Bronchial epithelial cell (primary cell): ENCODE results near the gene KRT14. TPM values are rescaled to one million over a fixed set of nuclear protein-coding genes. Genes with fewer than 3 reads are reported as not detected.
"Not testable (repeated sequence)": the region's sequence is repeated elsewhere in the genome, so short reads cannot be mapped to it uniquely, and the experiment has no call there.

Source experiments
- DNase-seq: peaks from one replicate; pipeline ENCODE4 v3.0.0-alpha.2; 2010; ENCODE audit warnings: low read depth
- FAIRE-seq: peaks from 2 replicates; lab custom pipeline; 2011; peaks lifted over from hg19 to GRCh38; lab: Jason Lieb, UNC
- H3K27me3 ChIP-seq: 2 replicates; pipeline ENCODE4 v1.5.1; 2011; ENCODE audit warnings: low read length; ENCODE audit not compliant: control insufficient read depth, insufficient read depth
- H3K36me3 ChIP-seq: 2 replicates; pipeline ENCODE4 v1.5.1; 2011; ENCODE audit warnings: low read length; ENCODE audit not compliant: control insufficient read depth, insufficient read depth
- H3K4me3 ChIP-seq: 2 replicates; pipeline ENCODE4 v1.5.1; 2011; ENCODE audit warnings: mild to moderate bottlenecking, low read depth, low read length, control low read depth
- CTCF ChIP-seq: IDR thresholded peaks from 2 replicates; pipeline ENCODE4 v1.5.1; 2011; ENCODE audit warnings: mild to moderate bottlenecking, moderate library complexity, low read length, control low read depth, inconsistent platforms; ENCODE audit not compliant: insufficient read depth, severe bottlenecking
- total RNA-seq: library from RNA; depleted of rRNA; stranded (reverse); fragments of >200 nt; gene quantifications from 2 replicates; pipeline ENCODE4 v1.2.1, GENCODE V29; 2014

KRT14 gene
- total RNA-seq, 1 donor from 2014 or later, result 1,445 TPM

DNA sequence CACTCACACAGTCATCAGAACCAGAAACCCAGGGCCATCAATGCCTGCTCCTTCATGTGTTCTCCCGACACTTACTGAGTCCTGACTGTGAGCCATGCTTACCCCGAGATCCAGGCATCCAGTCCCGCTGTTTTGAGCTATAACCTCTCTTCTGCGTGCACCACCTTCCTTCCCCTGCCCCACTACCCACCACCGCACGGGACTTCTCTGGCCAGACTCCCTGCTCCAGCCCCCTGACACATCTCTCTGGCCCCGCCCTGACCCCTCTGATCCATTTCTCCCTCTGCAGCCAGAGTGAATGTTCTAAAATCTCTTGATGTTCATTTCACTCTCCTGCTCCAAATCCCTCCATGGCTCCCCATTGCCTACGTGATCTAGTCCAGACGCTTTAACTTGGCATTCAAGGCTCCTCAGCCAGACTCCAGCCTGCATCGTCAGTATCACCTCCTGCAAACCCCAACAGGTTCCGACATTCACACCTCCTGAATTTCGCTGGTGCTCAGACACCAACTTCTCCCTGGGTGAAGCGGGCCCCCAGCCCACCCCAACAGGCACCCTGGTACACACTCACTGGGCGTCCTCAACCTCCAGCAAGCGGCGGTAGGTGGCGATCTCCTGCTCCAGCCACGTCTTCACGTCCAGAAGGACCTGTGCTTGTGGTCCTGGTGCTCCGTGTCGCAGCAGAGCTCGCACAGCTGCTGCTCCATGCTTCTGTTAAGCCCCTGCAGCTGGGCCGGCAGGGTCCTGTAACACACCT, 40.8 kb upstream of the KRT14 start:
- FAIRE-seq, result peak; percentile 83

GRCh38 chr17:41626914-41627295, 40.2 kb upstream of the KRT14 start:
- not testable (repeated sequence) for H3K27me3 ChIP-seq, H3K4me3 ChIP-seq, DNase-seq, FAIRE-seq
- H3K36me3 ChIP-seq, result peaks cover 18% of the 10 kb centered on the region

More for the DNA sequence above, 40.8 kb upstream of the KRT14 start:
- H3K36me3 ChIP-seq, result peaks cover 16% of the 10 kb centered on the region
- DNase-seq, result no peak
- H3K4me3 ChIP-seq, result no peak overlapping the region
- no peaks in the 10 kb centered on the region for H3K27me3 ChIP-seq
- no peak for TF ChIP-seq CTCF

DNA sequence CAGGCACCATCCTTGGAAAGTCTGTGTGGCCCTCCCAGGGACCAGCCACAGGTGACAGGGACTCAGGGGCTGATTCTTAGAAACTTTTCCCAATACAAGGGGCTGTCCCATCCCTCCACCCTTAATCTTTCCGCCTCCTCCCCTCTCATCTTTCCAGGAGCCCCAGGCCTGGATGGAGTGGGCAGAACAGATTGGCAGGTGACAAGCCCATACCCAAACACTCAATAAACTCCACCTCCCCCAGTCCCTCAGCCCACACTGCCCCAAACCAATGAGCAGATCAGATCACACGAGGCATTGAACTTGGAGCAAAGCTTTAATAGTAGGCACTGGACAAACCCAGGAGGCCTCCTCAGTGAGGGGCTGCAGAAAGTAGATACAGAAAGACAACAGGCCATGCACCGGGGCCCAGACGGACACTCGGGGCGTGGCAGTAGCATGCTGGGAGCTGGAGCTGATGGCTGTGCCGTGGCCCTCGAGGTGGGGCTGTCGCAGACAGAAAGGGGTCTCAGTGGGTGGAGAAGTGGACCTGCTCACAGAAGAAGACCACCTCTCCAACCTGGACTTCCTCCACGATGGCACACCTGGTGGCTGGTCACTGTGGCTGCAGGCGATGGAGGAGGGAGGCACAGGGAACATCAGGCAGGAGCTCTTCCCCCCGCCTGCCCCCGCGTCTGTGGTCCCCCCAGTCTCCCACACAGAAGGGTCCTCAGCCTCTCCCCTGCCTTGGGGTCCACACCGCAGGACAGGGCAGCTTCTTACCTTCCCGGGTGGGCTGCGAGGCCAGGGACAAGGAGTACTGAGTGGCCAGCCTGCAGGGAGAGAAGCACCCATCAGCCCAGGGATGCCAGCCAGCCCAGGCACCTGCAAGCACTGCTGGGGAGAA, 39.6 kb upstream of the KRT14 start:
- FAIRE-seq, DNase-seq: not testable (repeated sequence)

DNA sequence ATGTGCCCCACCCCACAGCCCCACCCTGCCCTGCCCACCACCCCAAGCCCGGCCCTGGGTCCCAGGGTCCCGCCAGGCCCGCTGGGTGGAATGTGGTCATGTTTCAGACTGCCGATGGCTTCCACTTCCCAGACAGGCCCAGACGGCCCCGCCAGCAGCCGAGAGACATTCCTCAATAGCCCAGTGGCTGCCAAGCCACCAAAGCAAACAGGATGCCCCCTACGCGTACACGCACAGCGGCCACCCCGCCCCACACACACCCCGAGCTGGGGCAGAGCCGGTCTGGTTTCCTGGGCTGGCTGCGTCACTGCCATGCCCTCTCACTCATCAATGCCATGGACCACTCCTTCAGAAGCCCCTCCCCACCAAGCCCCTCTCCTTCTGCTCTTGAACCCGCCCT, 38.9 kb upstream of the KRT14 start:
- Histone ChIP-seq H3K36me3 (peaks cover 18% of the 10 kb centered on the region), H3K4me3 (no peak overlapping the region), H3K27me3 (no peaks in the 10 kb centered on the region)
- FAIRE-seq (no peak), DNase-seq (peak; percentile 94)
- TF ChIP-seq CTCF, result no peak

More for the DNA sequence above, 39.6 kb upstream of the KRT14 start:
- H3K4me3 ChIP-seq, H3K27me3 ChIP-seq: not testable (repeated sequence)
- H3K36me3 ChIP-seq, result peaks cover 18% of the 10 kb centered on the region
- peak; percentile 4 for TF ChIP-seq CTCF

GRCh38 chr17:41624208-41625101, 37.8 kb upstream of the KRT14 start, which contains the start of gene KRT17:
Gene KRT17, minus strand, starts transcription at chr17:41624575. Its CDS starts 66 bp downstream, at chr17:41624509.
- H3K27me3 ChIP-seq, result no peaks in the 10 kb centered on the region
- TF ChIP-seq CTCF, result peak; percentile 10
- peak; percentile 98 for DNase-seq
- peak within 1 kb of the TSS; percentile 45 for H3K4me3 ChIP-seq
- peaks cover 18% of the 10 kb centered on the region for H3K36me3 ChIP-seq
- FAIRE-seq, result peak; percentile 96

GRCh38 chr17:41623184-41623861, 36.6 kb upstream of the KRT14 start:
- H3K4me3 ChIP-seq, result peak overlapping the region; percentile 45
- not testable (repeated sequence) for H3K27me3 ChIP-seq, DNase-seq

GRCh38 chr17:41622340-41623183, 35.9 kb upstream of the KRT14 start:
- not testable (repeated sequence) for H3K27me3 ChIP-seq
- Histone ChIP-seq H3K36me3 (peaks cover 18% of the 10 kb centered on the region), H3K4me3 (peak overlapping the region; percentile 45)
- DNase-seq (peak; percentile 43), FAIRE-seq (peak; percentile 97)

More at GRCh38 chr17:41623184-41623861, 36.6 kb upstream of the KRT14 start:
- not testable (repeated sequence) for FAIRE-seq
- H3K36me3 ChIP-seq, result peaks cover 18% of the 10 kb centered on the region
